HuH-7 (cell line): ENCODE results near the gene DBF4B.

Experiments
- DNase-seq: peaks from one replicate; pipeline ENCODE4 v3.0.0; 2011; ENCODE audit warnings: low spot score

DBF4B gene

GRCh38 chr17:44777394-44778348 is 69.2 kb downstream of the DBF4B start:
- DNase-seq, result peak; percentile 3

- peak; percentile 16 for DNase-seq
These were observed 70.3 kb downstream of the DBF4B start for GRCh38 chr17:44778656-44779210.

GRCh38 chr17:44779211-44780025 is 71.0 kb downstream of the DBF4B start:
- peak; percentile 95 for DNase-seq

- peak; percentile 12 for DNase-seq
These were observed 71.7 kb downstream of the DBF4B start for GRCh38 chr17:44780161-44780560.

GRCh38 chr17:44780845-44781480 is 72.5 kb downstream of the DBF4B start:
- DNase-seq, result no peak

GRCh38 chr17:44781551-44782325 is 73.3 kb downstream of the DBF4B start:
- no peak for DNase-seq

- no peak for DNase-seq
These were observed 73.9 kb downstream of the DBF4B start for GRCh38 chr17:44782326-44782850.

- DNase-seq, result no peak
These were observed 77.5 kb downstream of the DBF4B start for GRCh38 chr17:44785921-44786320.

- no peak for DNase-seq
These were observed 78.2 kb downstream of the DBF4B start for GRCh38 chr17:44786551-44787081.

GRCh38 chr17:44787271-44787940 is 78.9 kb downstream of the DBF4B start:
- DNase-seq, result no peak

- no peak for DNase-seq
These were observed 79.7 kb downstream of the DBF4B start for GRCh38 chr17:44788139-44788538.

- DNase-seq, result no peak
These were observed 83.8 kb downstream of the DBF4B start for GRCh38 chr17:44792276-44792675.

- DNase-seq, result no peak
These were observed 85.7 kb downstream of the DBF4B start for GRCh38 chr17:44793885-44794842.

- no peak for DNase-seq
These were observed 86.5 kb downstream of the DBF4B start for GRCh38 chr17:44794851-44795413.

GRCh38 chr17:44795421-44795820 is 87.0 kb downstream of the DBF4B start:
- DNase-seq, result no peak

- DNase-seq, result no peak
These were observed 87.5 kb downstream of the DBF4B start for GRCh38 chr17:44795928-44796327.

GRCh38 chr17:44796731-44797130 is 88.3 kb downstream of the DBF4B start:
- no peak for DNase-seq

GRCh38 chr17:44797802-44798201 is 89.3 kb downstream of the DBF4B start:
- no peak for DNase-seq

- no peak for DNase-seq
These were observed 89.9 kb downstream of the DBF4B start for GRCh38 chr17:44798356-44798755.
